IPS-18a (cell line): ENCODE data around the gene FHIT.
"Not testable (repeated sequence)": the region's sequence is repeated elsewhere in the genome, so short reads cannot be mapped to it uniquely, and the experiment has no call there.

Experiments used
- H3K27ac ChIP-seq: one replicate; pipeline ENCODE4 v1.5.1; 2013; ENCODE audit warnings: low read length
- H3K27me3 ChIP-seq: one replicate; pipeline ENCODE4 v1.6.1; 2013; ENCODE audit warnings: mild to moderate bottlenecking, low read length; ENCODE audit not compliant: control insufficient read depth, insufficient read depth
- H3K36me3 ChIP-seq: one replicate; pipeline ENCODE4 v1.6.1; 2013; ENCODE audit warnings: low read depth, low read length; ENCODE audit not compliant: control insufficient read depth
- H3K4me1 ChIP-seq: one replicate; pipeline ENCODE4 v1.6.1; 2013; ENCODE audit warnings: low read depth, low read length; ENCODE audit not compliant: control insufficient read depth
- H3K4me3 ChIP-seq: one replicate; pipeline ENCODE4 v1.5.1; 2013; ENCODE audit warnings: low read length
- H3K9ac ChIP-seq: one replicate; pipeline ENCODE4 v1.6.1; 2013; ENCODE audit warnings: mild to moderate bottlenecking, low read length, moderate library complexity
- H3K9me3 ChIP-seq: one replicate; pipeline ENCODE4 v1.6.1; 2013; ENCODE audit warnings: low read depth, low read length; ENCODE audit not compliant: control insufficient read depth

The FHIT gene

DNA sequence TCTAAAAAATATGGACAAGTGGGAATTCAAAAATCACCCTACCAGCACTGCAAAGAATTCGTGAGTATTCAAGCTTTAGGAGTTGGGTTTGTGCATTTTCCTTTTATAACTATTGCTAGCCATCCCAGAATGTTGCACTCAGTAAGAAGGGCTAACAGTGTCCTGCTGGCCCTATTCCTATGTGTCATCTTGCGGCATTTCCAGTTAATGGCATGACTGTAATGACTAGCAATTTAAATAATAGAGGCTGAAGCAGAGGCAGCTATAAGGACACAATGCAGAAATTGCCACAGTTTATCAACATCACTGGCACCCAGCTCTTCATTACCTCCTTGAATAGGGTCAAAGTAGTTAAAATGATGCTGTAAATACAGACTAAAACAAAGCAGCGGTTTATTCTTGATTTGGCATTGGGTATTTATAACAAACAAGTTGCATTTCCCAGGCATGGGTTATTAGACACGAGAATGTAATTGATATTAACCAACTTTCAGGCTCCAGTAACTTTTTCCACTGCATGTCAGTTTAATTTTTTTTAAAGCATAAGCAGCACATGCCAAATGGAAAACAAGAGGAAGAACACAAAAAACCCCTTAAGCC, 177.6 kb downstream of the FHIT start:
- no peak overlapping the region for H3K4me3 ChIP-seq
- no peak overlapping the region for H3K9ac ChIP-seq
- H3K9me3 ChIP-seq = no peaks in the 10 kb centered on the region
- no peak overlapping the region for H3K27ac ChIP-seq
- no peaks in the 10 kb centered on the region for H3K27me3 ChIP-seq
- H3K36me3 ChIP-seq = no peaks in the 10 kb centered on the region
- peaks cover 3% of the 10 kb centered on the region for H3K4me1 ChIP-seq

DNA sequence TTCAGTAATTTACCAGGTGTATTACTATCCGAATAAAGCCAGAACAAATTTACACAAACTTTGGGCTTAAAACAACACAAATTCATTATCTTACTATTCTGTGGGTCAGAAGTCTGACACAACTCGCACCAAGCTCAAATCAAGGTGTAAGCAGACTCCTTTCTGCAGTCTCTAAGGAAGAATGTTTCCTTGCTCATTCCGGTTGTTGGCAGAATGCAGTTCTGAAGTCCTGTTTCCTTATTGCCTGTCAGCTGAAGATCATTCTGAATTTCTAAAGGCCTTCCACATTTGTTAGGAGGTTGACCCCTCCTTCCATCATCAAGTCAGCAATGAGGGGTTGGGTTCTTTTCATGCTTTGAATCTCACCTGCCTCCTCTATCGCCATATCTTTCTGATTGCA, 183.2 kb downstream of the FHIT start:
- Histone ChIP-seq H3K4me3 (no peak overlapping the region), H3K9ac (no peak overlapping the region), H3K27me3 (no peaks in the 10 kb centered on the region), H3K4me1 (no peaks in the 10 kb centered on the region), H3K9me3 (no peaks in the 10 kb centered on the region), H3K27ac (no peak overlapping the region), H3K36me3 (no peaks in the 10 kb centered on the region)

DNA sequence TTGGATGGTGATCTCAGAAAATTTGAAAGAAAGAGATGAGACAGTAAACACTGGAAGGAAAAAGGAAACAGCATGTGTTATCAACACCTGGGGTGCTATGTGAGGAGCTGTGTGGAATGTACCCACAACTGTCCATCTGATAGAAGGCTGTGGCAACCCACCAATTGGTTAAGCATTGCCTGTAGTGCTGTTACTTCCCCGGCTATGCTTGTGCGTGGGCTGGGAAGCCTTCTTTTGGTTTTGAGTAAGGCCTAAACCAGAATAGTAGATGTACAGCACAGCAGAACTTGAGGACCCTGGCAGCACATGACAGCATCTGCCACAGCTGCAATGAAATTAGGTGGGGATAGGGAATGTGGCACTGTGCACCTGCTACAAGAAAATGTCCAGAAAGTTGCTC, 184.5 kb downstream of the FHIT start:
- H3K27me3 ChIP-seq = no peaks in the 10 kb centered on the region
- no peak overlapping the region for H3K9ac ChIP-seq
- H3K36me3 ChIP-seq = no peaks in the 10 kb centered on the region
- H3K4me1 ChIP-seq = no peaks in the 10 kb centered on the region
- H3K4me3 ChIP-seq = no peak overlapping the region
- H3K9me3 ChIP-seq = no peaks in the 10 kb centered on the region
- H3K27ac ChIP-seq = no peak overlapping the region

GRCh38 chr3:61066222-61066621, 185.0 kb downstream of the FHIT start:
- H3K36me3 ChIP-seq, H3K9me3 ChIP-seq, H3K4me3 ChIP-seq, H3K4me1 ChIP-seq, H3K27ac ChIP-seq, H3K27me3 ChIP-seq, H3K9ac ChIP-seq: not testable (repeated sequence)

- no peaks in the 10 kb centered on the region for H3K9me3 ChIP-seq
- H3K27me3 ChIP-seq = no peaks in the 10 kb centered on the region
- H3K4me3 ChIP-seq = no peak overlapping the region
- H3K27ac ChIP-seq = no peak overlapping the region
- H3K9ac ChIP-seq = no peak overlapping the region
- H3K4me1 ChIP-seq = no peaks in the 10 kb centered on the region
- H3K36me3 ChIP-seq = no peaks in the 10 kb centered on the region
These were observed 185.7 kb downstream of the FHIT start for GRCh38 chr3:61065451-61066011.

DNA sequence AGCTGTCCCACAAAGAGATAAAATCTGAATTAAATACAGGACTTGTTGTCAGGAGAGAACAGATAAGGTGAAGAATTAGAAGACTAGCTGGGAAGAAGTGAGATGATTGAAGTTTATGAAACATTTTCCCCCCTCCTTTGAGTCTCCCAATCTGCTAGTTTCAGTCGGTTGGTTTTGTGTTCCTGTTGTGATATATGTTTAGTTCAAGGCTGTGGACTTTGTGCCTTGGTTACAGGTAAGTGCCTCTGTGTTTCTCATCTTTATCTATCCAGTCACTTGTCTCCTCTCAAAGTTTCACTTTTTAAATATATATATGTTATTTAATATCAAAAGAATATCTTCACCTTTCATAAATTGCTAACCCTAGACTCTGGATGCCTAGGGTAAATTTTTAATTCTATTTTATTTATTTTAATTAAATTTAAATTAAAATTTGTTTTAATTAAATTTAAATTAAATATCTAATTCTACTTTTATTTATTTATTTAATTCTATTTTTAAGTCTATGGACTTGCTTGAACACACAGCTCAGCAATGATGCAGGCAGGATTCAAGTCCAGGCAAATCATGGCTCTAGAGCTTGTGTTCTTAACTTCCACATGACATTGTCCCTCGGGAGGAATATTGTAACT, 190.0 kb downstream of the FHIT start:
- H3K4me3 ChIP-seq = no peak overlapping the region

DNA sequence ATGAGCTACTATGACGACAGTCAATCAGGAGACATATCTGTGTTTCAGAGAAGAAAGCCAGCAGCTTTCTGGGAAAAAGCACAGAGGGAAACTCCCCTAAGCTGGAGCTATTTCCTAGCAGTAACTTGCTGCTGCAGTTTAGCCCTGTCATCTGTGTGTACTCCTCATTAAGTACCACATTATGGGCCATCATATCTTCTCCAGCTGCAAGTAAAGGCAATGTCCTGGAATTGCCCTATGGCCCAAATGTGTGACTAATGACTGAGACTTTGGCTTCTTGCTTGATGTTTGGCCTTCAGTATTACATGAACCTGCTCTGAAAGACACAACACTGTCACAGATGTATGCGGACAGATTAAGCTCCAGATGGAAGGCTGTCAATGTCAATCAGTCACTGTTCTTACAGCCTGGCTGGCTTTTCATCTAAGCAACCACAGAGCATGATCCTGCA, 190.8 kb downstream of the FHIT start:
- Histone ChIP-seq H3K4me1 (no peaks in the 10 kb centered on the region), H3K9me3 (no peaks in the 10 kb centered on the region), H3K27ac (no peak overlapping the region), H3K36me3 (no peaks in the 10 kb centered on the region), H3K27me3 (no peaks in the 10 kb centered on the region), H3K4me3 (no peak overlapping the region), H3K9ac (no peak overlapping the region)

More for the DNA sequence above, 190.0 kb downstream of the FHIT start:
- no peaks in the 10 kb centered on the region for H3K9me3 ChIP-seq
- H3K27ac ChIP-seq = no peak overlapping the region
- no peak overlapping the region for H3K9ac ChIP-seq
- H3K36me3 ChIP-seq = no peaks in the 10 kb centered on the region
- no peaks in the 10 kb centered on the region for H3K27me3 ChIP-seq
- H3K4me1 ChIP-seq = no peaks in the 10 kb centered on the region

GRCh38 chr3:61058836-61059235, 192.4 kb downstream of the FHIT start:
- no peaks in the 10 kb centered on the region for H3K9me3 ChIP-seq
- no peaks in the 10 kb centered on the region for H3K27me3 ChIP-seq
- H3K9ac ChIP-seq = no peak overlapping the region
- no peak overlapping the region for H3K4me3 ChIP-seq
- no peaks in the 10 kb centered on the region for H3K36me3 ChIP-seq
- H3K4me1 ChIP-seq = no peaks in the 10 kb centered on the region
- H3K27ac ChIP-seq = no peak overlapping the region

GRCh38 chr3:61057464-61057863, 193.8 kb downstream of the FHIT start:
- Histone ChIP-seq H3K4me1 (no peaks in the 10 kb centered on the region), H3K9ac (no peak overlapping the region), H3K27me3 (no peaks in the 10 kb centered on the region), H3K4me3 (no peak overlapping the region), H3K36me3 (no peaks in the 10 kb centered on the region), H3K27ac (no peak overlapping the region), H3K9me3 (no peaks in the 10 kb centered on the region)

DNA sequence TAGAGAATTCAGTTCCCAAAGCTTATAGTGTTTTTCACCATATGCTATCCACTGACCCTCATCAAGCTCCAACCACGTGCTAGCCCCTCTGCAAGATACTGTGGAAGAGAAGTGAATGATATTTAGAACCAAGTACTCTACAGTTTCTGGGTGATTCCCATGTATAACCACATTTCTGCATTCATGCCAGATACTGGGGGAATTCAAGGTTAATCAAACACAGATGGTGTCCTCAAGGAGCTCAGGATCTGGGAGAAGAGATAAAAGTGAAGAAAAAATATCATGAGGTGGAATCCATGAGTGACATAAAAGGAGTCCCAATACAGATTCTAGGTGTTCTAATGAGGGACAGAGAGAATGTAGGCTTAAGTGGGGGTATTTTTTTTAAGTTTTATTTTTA, 195.8 kb downstream of the FHIT start:
- no peak overlapping the region for H3K4me3 ChIP-seq
- no peaks in the 10 kb centered on the region for H3K4me1 ChIP-seq
- no peaks in the 10 kb centered on the region for H3K27me3 ChIP-seq
- H3K27ac ChIP-seq = no peak overlapping the region
- no peaks in the 10 kb centered on the region for H3K36me3 ChIP-seq
- H3K9me3 ChIP-seq = no peaks in the 10 kb centered on the region
- no peak overlapping the region for H3K9ac ChIP-seq

- Histone ChIP-seq H3K4me1 (no peaks in the 10 kb centered on the region), H3K27me3 (no peaks in the 10 kb centered on the region), H3K27ac (no peak overlapping the region), H3K36me3 (no peaks in the 10 kb centered on the region), H3K9ac (no peak overlapping the region), H3K9me3 (no peaks in the 10 kb centered on the region), H3K4me3 (no peak overlapping the region)
These were observed 197.3 kb downstream of the FHIT start for GRCh38 chr3:61053781-61054496.
